Fibroblast of skin of left quadriceps (primary cell): ENCODE data around the gene CALML5.
A peak's percentile ranks its signal among the peaks of the same experiment; 100 is the strongest.

ENCODE experiments used
- DNase-seq, 2 experiments: peaks; one replicate each; pipeline ENCODE4 v3.0.0-alpha.2; 2013; ENCODE audit warnings: low read depth in 2 of 2

The CALML5 gene, protein sequence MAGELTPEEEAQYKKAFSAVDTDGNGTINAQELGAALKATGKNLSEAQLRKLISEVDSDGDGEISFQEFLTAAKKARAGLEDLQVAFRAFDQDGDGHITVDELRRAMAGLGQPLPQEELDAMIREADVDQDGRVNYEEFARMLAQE

GRCh38 chr10:5499493-5500140 is at the start of gene CALML5:
CALML5 (minus strand) TSS chr10:5499570; CDS start chr10:5499438, 132 bp downstream.
- DNase-seq: no peak

DNA sequence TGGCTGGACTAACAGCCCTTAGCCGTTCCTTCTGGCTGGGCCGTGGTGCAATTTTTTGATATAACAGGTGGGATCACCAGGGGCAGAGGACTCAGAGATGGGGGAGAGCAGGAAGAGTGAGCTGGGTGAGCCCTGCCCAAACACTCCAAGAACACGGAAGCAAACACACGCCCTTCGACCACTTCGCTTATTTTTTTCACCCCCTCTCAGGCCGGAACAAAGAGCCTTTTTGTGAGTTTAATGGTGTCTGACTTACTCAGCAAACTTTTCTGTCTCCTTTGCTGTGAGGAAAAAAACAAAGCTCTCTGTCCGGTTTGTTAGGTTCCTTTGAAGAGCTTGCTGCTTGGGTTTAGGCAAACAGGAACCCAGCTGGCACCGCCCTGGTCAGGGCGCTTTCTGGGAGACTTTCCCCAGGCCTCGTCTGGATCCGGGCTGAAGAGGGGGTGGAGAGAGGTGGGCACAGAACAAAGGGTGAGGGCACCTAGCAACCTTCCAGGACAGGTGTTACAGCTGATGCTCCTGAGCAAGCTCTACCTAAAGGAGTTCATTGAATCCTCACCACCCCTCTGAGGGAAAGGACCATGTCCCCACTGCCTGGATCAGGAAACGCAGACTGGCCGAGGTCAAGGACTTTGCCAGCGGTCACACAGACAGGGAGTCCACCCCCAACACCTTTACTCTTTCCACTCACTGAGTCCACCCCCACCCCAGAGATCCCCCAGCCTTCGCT is 48.7 kb upstream of the CALML5 start:
- no peak for DNase-seq

DNA sequence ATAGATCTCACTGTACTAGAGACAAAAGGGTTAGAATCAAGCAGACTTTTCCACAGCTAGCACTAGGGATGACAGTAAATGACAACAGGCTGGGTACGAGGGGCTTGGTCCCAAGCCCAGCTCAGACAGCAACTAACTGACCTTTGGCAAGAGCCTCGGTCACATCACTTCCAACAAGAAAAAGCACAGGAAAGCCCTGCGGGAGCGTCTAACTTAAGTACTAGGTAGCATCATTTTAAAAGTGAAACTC is 48.2 kb upstream of the CALML5 start:
- DNase-seq: no peak

DNA sequence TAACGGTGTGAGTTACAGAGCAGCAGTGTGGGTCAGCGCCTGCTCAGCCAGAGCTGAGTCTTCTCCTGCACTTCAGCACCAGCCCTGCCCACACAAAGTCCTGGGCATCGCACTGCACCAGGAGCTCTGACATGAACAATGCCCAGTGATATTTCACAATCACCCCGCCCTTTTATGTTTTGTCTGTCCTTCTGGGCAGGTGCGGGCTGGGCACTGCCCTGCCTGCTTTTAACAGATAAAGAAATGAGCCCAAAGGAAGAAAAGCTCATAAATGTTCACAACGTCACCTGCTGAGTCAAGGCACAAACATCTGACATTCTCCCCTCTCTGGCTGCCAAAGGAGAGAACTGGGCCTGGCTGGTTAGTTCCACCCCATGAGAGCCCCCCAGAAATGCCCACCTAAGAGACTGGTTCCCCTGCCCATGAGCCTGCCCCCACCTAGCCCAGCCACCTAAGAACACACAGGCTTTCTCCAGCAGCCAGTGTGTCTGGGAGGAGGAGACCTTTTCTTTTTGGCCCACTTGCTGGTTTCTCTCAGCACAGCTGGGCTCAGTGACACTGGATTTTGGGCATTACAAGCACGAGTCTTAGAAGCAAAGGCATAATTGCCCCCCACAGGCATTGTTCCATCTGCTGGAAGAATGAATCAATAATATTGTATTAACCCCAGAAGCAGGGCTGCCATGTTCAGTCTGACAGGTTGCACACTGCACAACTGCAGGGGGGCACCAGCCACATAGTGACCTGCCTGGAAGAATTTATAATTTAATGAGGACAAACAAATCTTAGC is 47.7 kb upstream of the CALML5 start:
- no peak for DNase-seq

DNA sequence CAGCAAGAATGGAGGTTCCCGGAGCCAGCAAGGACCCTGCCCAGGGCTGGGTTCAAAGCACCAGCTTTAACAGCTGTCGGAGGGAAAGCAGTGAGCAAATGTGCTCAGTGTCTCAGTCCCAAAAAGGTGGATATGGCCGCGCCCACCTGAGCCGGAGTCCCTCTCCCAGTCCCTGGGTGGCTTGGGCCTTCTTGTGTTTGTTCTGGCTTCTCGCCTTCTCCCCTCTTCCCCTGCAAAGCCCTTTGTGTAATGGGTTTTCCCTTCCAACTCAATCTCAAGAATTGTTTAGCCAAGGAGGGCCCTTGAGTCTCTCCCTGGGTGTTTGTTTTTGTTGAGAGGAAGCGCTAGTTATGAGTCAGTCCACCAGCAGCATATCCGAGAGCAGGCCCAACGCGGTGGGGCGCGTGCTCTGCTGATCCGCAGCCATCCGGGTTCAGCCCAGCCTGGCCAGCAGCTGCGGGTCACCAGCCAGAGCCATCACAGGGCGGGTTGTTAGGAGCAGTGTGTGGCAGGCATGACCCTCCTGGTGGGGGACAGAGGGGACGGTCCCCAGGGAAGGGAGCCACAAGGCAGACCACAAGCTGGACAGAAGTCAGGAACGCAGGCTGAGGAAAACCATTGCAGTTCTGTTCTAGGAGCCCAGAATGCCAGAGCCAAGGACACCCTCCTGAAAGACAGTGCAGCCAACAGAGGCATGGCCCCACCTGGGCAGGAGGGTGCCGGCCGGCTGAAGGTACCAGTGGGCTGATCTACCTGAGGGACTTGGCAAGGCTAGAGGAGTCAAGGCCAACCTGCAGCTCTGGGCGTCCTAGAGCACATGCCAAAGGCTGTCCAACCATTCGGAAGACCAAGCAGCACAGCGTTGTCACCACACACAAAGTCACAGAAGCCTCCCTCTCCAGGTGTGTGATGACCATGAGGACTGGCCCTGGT is 46.7 kb upstream of the CALML5 start:
- DNase-seq: no peak

DNA sequence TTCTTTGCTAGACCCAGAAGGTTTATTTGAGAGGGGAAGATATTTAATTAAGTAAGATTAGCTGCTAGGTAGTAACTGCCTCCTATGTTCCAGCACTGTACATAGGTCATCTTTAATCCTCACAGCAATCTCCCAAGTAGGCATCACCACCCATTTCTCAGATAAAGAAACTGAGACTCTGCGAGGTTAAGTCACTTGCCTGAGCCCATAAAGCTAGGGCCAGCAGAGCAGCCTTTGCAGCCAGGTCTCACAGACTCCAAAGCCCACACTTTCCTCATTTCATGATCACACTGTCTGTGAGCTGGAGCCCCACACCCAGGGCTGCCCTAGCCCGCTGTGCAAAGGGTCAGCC is 46.0 kb upstream of the CALML5 start:
- DNase-seq: no peak

DNA sequence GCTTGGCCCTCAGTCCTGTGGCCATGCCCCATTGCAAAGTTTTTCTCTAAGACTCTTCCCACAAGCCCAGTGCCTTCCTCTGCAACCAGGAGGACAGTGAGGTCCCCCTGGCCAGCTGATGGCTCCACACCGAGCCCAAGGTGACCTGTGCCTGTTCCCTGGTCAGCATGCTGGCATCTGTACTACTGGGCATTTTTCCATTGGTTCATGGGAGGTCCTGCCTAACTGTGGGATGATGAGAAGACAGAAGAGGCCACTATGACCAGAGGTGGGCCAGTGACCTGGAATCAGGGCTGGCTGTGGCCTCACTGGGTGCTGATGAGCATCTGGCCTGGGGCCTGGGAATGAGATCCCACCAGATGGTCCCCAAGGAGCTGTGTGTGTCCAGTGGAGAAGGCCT is 45.6 kb upstream of the CALML5 start:
- DNase-seq: no peak

DNA sequence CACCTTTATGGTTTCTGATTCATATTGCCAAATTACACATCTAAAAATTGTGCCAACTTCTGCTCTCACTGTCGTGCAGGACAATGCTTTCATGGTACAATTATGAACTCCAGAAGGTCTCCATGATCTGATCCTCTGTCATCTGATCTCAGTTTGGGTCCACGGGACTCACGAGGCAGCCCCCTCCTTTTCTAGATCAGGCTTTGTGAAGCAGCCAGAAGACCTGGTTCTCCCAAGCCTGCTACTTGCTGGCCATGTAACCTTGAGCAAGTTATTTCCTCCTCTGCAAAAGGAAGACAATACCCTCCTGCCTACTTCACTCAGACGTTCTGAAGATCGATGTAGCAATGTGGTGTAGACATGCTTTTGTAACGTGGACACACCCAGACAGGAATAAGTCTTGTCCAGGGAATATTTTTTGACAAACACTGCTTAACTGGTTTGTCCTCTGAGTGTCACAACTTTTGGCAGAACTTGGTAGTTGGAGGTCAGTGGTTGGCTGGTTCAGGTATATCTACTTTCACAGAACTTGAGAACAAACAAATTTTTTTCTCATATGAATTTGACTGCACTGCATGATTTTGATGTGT is 44.9 kb upstream of the CALML5 start:
- no peak for DNase-seq

DNA sequence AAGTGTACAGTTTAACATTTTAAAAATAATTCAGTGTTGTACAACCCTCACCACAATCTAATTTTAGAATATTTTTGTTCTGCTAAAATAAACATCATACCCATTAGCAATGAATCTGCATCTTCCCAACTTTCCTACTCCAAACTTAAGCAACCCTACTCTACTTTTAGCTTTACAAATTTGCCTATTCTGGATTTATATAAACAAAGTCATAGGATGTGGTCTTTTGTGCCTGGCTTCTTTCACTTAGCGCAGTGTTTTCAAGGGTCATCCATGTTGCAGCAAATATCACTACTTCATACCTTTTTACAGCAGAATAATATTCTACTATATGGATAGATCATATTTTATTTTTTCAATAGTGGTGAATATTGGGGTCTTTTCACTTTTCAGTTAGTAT is 44.3 kb upstream of the CALML5 start:
- DNase-seq: no peak

DNA sequence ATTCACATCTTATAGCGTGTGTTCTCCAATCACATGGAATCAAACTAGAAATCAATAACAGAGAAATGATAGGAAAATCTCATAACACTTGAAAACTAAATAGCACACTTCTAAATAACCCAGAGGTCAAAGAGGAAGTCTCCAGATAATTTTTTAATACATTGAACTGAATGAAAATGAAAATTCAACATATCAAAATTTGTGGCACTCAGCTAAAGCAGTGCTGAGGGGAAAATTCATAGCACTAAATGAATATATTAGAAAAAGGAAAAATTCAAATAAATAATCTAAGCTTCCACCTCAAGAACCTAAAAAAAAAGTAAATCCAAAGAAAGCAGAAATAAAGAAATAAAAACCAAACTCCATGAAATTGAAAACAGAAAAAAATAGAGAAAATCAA is 42.7 kb upstream of the CALML5 start:
- no peak for DNase-seq

GRCh38 chr10:5540891-5541290 is 41.5 kb upstream of the CALML5 start:
- DNase-seq: no peak

DNA sequence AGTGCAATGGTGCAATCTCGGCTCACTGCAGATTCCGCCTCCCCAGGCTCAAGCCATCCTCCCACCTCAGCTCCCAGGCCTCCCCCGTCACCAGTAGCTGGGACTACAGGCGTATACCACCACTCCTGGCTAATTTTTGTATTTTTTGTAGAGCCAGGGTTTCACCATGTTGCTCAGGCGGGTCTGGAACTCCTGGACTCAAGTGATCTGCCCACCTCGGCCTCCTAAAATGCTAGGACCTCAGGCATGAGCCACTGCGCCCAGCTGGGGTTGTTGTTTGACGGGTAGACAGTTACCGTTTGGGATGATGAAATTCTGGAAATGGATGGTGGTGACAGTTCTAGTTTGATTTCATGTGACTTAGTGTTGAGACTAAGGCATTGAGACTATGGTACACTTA is 40.7 kb upstream of the CALML5 start:
- DNase-seq: no peak

- DNase-seq: no peak
Measured at GRCh38 chr10:5538892-5539651, 39.7 kb upstream of the CALML5 start.

- peak in 1 of 2 experiments; percentile 18 for DNase-seq
Measured at GRCh38 chr10:5538446-5538845, 39.1 kb upstream of the CALML5 start.

DNA sequence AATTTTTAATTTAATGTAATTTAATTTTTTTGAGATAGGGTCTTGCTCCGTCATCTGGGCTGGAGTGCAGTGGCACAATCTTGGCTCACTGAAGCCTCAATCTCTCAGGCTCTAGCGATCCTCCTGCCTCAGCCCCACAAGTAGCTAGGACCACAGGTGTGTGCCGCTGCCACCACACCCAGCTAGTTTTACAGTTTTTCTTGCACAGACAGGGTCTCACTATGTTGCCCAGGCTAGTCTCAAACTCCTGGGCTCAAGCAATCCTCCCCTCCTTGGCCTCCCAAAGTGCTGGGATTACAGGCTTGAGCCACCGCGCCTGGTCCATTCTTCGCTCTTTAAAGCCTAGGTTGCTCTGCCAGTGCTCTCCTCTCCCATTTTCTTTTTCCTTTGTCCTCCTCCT is 38.3 kb upstream of the CALML5 start:
- DNase-seq: no peak

- DNase-seq: no peak
Measured at GRCh38 chr10:5536486-5537081, 37.2 kb upstream of the CALML5 start.

GRCh38 chr10:5534880-5535856 is 35.8 kb upstream of the CALML5 start:
- DNase-seq: peak; percentile 65 to 67

GRCh38 chr10:5534051-5534821 is 34.9 kb upstream of the CALML5 start:
- DNase-seq: no peak
